Measurements from ENCODE around the gene INS. TPM values are rescaled to one million over a fixed set of nuclear protein-coding genes. Genes with fewer than 3 reads are reported as not detected.

INS gene
- total and polyA plus RNA-seq, 2 of the 13 experiments (the other 11 are each of a cell fraction or from before 2014, with no cell fraction given): not detected

DNA sequence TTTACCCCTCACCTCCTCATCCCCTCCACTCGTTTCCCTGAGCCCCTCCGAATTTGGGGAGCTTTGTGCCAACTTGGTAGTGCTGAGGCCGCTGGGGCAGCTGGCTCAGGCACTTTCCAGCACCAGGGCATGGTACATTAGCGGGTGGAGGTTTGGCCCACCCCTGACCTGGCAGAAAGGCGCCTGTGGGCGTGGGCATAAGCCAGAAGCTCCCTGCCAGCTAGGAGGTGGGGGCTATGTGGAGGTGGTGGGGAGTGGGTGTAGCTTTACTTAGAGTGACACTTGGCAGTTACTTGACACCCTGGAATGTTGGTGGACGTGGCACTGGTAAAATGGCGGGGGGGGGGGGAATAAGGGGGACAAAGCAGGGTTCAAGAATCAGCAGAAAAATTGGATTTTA, 11.5 kb downstream of the INS start:
- H3K9ac ChIP-seq (ENCODE audit: insufficient read depth, low read depth, low read length): no peak overlapping the region
- FAIRE-seq: no peak
- 54% methylated on average over 8 of the region's 8 CpGs for WGBS (ENCODE audit: low lambda C conversion rate)
- TF ChIP-seq, protein P1, sequence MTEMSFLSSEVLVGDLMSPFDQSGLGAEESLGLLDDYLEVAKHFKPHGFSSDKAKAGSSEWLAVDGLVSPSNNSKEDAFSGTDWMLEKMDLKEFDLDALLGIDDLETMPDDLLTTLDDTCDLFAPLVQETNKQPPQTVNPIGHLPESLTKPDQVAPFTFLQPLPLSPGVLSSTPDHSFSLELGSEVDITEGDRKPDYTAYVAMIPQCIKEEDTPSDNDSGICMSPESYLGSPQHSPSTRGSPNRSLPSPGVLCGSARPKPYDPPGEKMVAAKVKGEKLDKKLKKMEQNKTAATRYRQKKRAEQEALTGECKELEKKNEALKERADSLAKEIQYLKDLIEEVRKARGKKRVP (CRISPR knock-in tag; IDR thresholded peaks at IDR 0.05): no peak
- TF ChIP-seq MYNN (CRISPR knock-in tag; IDR thresholded peaks at IDR 0.05; ENCODE audit: low read depth) (no peak), ZNF10 (CRISPR knock-in tag; IDR thresholded peaks at IDR 0.05; ENCODE audit: borderline replicate concordance, low read depth) (no peak), HNF4A (CRISPR knock-in tag; IDR thresholded peaks at IDR 0.05) (no peak), MXI1 (IDR thresholded peaks at IDR 0.05; ENCODE audit: borderline replicate concordance, low read depth, low read length) (no peak), ZSCAN12 (CRISPR knock-in tag; IDR thresholded peaks at IDR 0.05) (no peak), ZNF451 (CRISPR knock-in tag; IDR thresholded peaks at IDR 0.05) (no peak), ZSCAN30 (CRISPR knock-in tag; IDR thresholded peaks at IDR 0.05) (no peak), NCOA1 (CRISPR knock-in tag; IDR thresholded peaks at IDR 0.05) (no peak), HNRNPL (IDR thresholded peaks at IDR 0.05; ENCODE audit: low read depth, low read length) (no peak), SYNCRIP (IDR thresholded peaks at IDR 0.05; ENCODE audit: insufficient read depth, low read depth, low read length) (no peak), ZNF747 (CRISPR knock-in tag; IDR thresholded peaks at IDR 0.05; ENCODE audit: borderline replicate concordance) (no peak), MBD4 (IDR thresholded peaks at IDR 0.05; ENCODE audit: borderline replicate concordance, low read length) (no peak), RXRB (CRISPR knock-in tag; IDR thresholded peaks at IDR 0.05; ENCODE audit: borderline replicate concordance) (no peak), POLR2AphosphoS5 (IDR thresholded peaks at IDR 0.05; ENCODE audit: low read depth, low read length) (no peak)
- TF ChIP-seq, protein P2, sequence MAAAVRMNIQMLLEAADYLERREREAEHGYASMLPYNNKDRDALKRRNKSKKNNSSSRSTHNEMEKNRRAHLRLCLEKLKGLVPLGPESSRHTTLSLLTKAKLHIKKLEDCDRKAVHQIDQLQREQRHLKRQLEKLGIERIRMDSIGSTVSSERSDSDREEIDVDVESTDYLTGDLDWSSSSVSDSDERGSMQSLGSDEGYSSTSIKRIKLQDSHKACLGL (CRISPR knock-in tag; IDR thresholded peaks at IDR 0.05): no peak
- TF ChIP-seq, protein P3, sequence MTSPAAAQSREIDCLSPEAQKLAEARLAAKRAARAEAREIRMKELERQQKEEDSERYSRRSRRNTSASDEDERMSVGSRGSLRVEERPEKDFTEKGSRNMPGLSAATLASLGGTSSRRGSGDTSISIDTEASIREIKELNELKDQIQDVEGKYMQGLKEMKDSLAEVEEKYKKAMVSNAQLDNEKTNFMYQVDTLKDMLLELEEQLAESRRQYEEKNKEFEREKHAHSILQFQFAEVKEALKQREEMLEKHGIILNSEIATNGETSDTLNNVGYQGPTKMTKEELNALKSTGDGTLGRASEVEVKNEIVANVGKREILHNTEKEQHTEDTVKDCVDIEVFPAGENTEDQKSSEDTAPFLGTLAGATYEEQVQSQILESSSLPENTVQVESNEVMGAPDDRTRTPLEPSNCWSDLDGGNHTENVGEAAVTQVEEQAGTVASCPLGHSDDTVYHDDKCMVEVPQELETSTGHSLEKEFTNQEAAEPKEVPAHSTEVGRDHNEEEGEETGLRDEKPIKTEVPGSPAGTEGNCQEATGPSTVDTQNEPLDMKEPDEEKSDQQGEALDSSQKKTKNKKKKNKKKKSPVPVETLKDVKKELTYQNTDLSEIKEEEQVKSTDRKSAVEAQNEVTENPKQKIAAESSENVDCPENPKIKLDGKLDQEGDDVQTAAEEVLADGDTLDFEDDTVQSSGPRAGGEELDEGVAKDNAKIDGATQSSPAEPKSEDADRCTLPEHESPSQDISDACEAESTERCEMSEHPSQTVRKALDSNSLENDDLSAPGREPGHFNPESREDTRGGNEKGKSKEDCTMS (CRISPR knock-in tag; conservative IDR thresholded peaks at IDR 0.05): no peak
- H3K4me2 ChIP-seq (ENCODE audit: low read depth, low read length): no peak overlapping the region
- H4K20me1 ChIP-seq (ENCODE audit: insufficient read depth, low read length): no peaks in the 10 kb centered on the region
- BruUV-seq (replicated peaks): no TSS peak
- no peak overlapping the region for H3K27ac ChIP-seq (ENCODE audit: extremely low read length, insufficient read depth, low read length)
- ChIA-PET POLR2A (interaction anchor here (0.7 to 2.8 kb wide), 8 partner anchors 10 to 324 kb away, joined by 3 to 15 read pairs (median 4); partner anchors contain the start of gene IGF2), CTCF (ENCODE audit: low intra/inter-chr PET ratio, low total read pairs) (interaction anchor here (1.2 to 4.2 kb wide), 8 partner anchors 113 to 324 kb away, joined by 5 to 108 read pairs (median 50); partner anchors contain the start of gene TNNI2)
- ATAC-seq: no peak
- no peak overlapping the region for H3K4me3 ChIP-seq (replicated peaks in 1 of 3; ENCODE audit: insufficient read depth in 1 of 3, low read depth in 2 of 3, low read length in 3 of 3)
- in situ Hi-C loops (cut with HindIII; ENCODE audit: extremely low pct_ligation_motif_present, low pct_unique_long_range_greater_than_20kb) (no loop called here), intact Hi-C loops (cut with micrococcal nuclease; ENCODE audit: unreplicated experiment) (no loop called here)
- no peaks in the 10 kb centered on the region for H3K9me3 ChIP-seq (ENCODE audit: low read length)
- peaks cover 22 to 47% of the 10 kb centered on the region in 2 experiments for H3K27me3 ChIP-seq (ENCODE audit: control insufficient read depth in 1 of 2, insufficient read depth in 2 of 2, low read length in 2 of 2)
- DNase-seq (ENCODE audit: low spot score): no peak
- no peaks in the 10 kb centered on the region for H3K79me2 ChIP-seq (ENCODE audit: insufficient read depth, low read length)
- H3K36me3 ChIP-seq (replicated peaks in 1 of 2; ENCODE audit: control insufficient read depth in 1 of 2, insufficient read depth in 2 of 2, low read length in 2 of 2): no peaks in the 10 kb centered on the region
- H2AFZ ChIP-seq (ENCODE audit: low read length): no peak overlapping the region
- H3K4me1 ChIP-seq (ENCODE audit: insufficient read depth, low read length): peaks cover 20% of the 10 kb centered on the region

All from HepG2 (cell line).